ENCODE results near the gene ITGB2. TPM values are rescaled to one million over a fixed set of nuclear protein-coding genes. Genes with fewer than 3 reads are reported as not detected.

The ITGB2 gene
- total RNA-seq, 1 donor from 2014 or later = 370 TPM

GRCh38 chr21:44923480-44924084, 2.9 kb upstream of the ITGB2 start:
- Histone ChIP-seq H3K27ac (no peak overlapping the region), H3K9me3 (no peaks in the 10 kb centered on the region), H3K4me3 (no peak overlapping the region), H3K27me3 (peaks cover 2% of the 10 kb centered on the region), H3K4me1 (peaks cover 49% of the 10 kb centered on the region), H3K36me3 (no peaks in the 10 kb centered on the region)
- intact Hi-C loops (cut with DNase I) = no loop called here
- DNase-seq (no peak), ATAC-seq (no peak)
- TF ChIP-seq CTCF (IDR thresholded peaks at IDR 0.05) = no peak

- no peak overlapping the region for H3K4me3 ChIP-seq
- H3K27ac ChIP-seq = no peak overlapping the region
- H3K9me3 ChIP-seq = no peaks in the 10 kb centered on the region
- no peaks in the 10 kb centered on the region for H3K36me3 ChIP-seq
- ATAC-seq (no peak), DNase-seq (no peak)
- H3K4me1 ChIP-seq = peaks cover 41% of the 10 kb centered on the region
- no peak for TF ChIP-seq CTCF (IDR thresholded peaks at IDR 0.05)
- peaks cover 7% of the 10 kb centered on the region for H3K27me3 ChIP-seq
- intact Hi-C loops (cut with DNase I) = no loop called here
These were observed 1.2 kb upstream of the ITGB2 start for GRCh38 chr21:44921928-44922327.

- peak; percentile 25 for ATAC-seq
- Histone ChIP-seq H3K36me3 (no peaks in the 10 kb centered on the region), H3K4me3 (peak overlapping the region; percentile 50), H3K9me3 (no peaks in the 10 kb centered on the region), H3K27ac (peak overlapping the region; percentile 73), H3K27me3 (peaks cover 7% of the 10 kb centered on the region), H3K4me1 (peaks cover 31% of the 10 kb centered on the region)
- intact Hi-C loops (cut with DNase I) = no loop called here
- no peak for TF ChIP-seq CTCF (IDR thresholded peaks at IDR 0.05)
- DNase-seq = peak; percentile 64
These were observed 596 bp downstream of the ITGB2 start for GRCh38 chr21:44919913-44920693.

GRCh38 chr21:44919111-44919912, 1.4 kb downstream of the ITGB2 start:
- DNase-seq = peak; percentile 86
- H3K27me3 ChIP-seq = peaks cover 7% of the 10 kb centered on the region
- intact Hi-C loops (cut with DNase I) = no loop called here
- peaks cover 28% of the 10 kb centered on the region for H3K4me1 ChIP-seq
- peak; percentile 54 for ATAC-seq
- H3K36me3 ChIP-seq = no peaks in the 10 kb centered on the region
- no peak for TF ChIP-seq CTCF (IDR thresholded peaks at IDR 0.05)
- no peak overlapping the region for H3K27ac ChIP-seq
- no peaks in the 10 kb centered on the region for H3K9me3 ChIP-seq
- peak overlapping the region; percentile 50 for H3K4me3 ChIP-seq

GRCh38 chr21:44918581-44919033, 2.1 kb downstream of the ITGB2 start:
- no peak overlapping the region for H3K27ac ChIP-seq
- no peak for TF ChIP-seq CTCF (IDR thresholded peaks at IDR 0.05)

More at GRCh38 chr21:44918581-44919033, 2.1 kb downstream of the ITGB2 start:
- no peaks in the 10 kb centered on the region for H3K9me3 ChIP-seq
- H3K4me3 ChIP-seq = peak overlapping the region; percentile 26
- H3K36me3 ChIP-seq = no peaks in the 10 kb centered on the region
- ATAC-seq (peak; percentile 1), DNase-seq (peak; percentile 62)
- intact Hi-C loops (cut with DNase I) = no loop called here
- H3K4me1 ChIP-seq = peaks cover 29% of the 10 kb centered on the region
- H3K27me3 ChIP-seq = peaks cover 7% of the 10 kb centered on the region
